Measurements from ENCODE around the gene CROCC2. TPM values are rescaled to one million over a fixed set of nuclear protein-coding genes. Genes with fewer than 3 reads are reported as not detected.

CROCC2 gene
- total and polyA plus RNA-seq, 2 of the 13 experiments (the other 11 are each of a cell fraction or from before 2014, with no cell fraction given): not detected

DNA sequence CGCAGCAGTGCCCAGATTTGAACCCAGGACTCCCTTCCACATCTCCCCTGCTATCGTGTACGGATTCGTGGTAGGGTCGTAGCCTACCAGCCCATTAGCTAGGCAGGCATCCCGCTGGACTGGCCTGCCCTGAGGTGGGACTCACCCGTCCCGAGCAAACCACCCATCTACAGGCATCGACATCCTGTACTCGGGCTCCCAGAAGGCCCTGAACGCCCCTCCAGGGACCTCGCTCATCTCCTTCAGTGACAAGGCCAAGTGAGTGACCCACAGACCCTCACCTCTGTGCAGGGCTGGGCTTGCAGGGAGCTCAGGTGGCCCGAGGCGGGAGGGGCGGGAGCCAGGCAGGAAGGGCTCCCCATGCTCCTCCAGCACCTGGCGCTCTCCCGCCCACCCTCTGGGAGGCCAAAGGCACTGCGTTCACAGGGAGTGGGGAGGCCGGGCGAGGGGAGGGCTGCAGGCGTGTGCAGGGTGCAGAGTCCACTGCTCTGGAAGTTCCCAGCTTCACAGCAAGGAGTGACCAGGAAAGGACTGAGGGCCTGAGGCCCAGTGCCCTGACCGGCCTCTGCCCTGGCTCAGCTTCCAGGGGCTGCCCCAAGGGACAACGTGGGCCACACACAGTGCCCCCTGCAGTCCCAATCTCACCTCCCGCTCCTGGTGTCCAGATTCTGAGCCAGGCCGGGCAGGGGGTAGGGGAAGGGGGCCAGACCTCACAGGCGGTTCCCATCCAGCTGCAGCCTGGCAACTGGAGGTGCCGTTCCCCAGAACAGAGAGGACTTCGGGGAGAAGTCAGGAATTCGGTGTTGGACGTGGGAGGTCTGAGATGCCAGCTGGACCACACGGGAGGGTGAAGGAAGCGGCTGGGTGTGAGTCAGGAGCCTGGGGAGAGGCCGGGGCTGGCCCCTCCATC is 32.1 kb upstream of the CROCC2 start (continued):
- TF ChIP-seq MLLT10 (CRISPR knock-in tag; IDR thresholded peaks at IDR 0.05) (no peak), ZNF253 (CRISPR knock-in tag; IDR thresholded peaks at IDR 0.05; ENCODE audit: borderline replicate concordance) (no peak), ZSCAN21 (CRISPR knock-in tag; IDR thresholded peaks at IDR 0.05; ENCODE audit: borderline replicate concordance) (peak; percentile 99), ZNF350 (CRISPR knock-in tag; IDR thresholded peaks at IDR 0.05; ENCODE audit: borderline replicate concordance, low read depth) (peak; percentile 98), REXO4 (CRISPR knock-in tag; IDR thresholded peaks at IDR 0.05; ENCODE audit: borderline replicate concordance) (no peak), PCBP2 (optimal IDR thresholded peaks at IDR 0.05; ENCODE audit: low read depth, low read length, poor library complexity, severe bottlenecking) (no peak), KDM5B (CRISPR knock-in tag; IDR thresholded peaks at IDR 0.05; ENCODE audit: borderline replicate concordance) (peak; percentile 90), PAF1 (CRISPR knock-in tag; IDR thresholded peaks at IDR 0.05) (no peak), MYC (CRISPR knock-in tag; IDR thresholded peaks at IDR 0.05; ENCODE audit: borderline replicate concordance) (peak; percentile 95; the same call in 1 of the 2 replicates), ZMYM2 (CRISPR knock-in tag; IDR thresholded peaks at IDR 0.05) (no peak; the same call in 1 of the 2 replicates), ZNF569 (CRISPR knock-in tag; IDR thresholded peaks at IDR 0.05; ENCODE audit: borderline replicate concordance) (peak; percentile 80; the same call in 1 of the 2 replicates), ZNF816 (CRISPR knock-in tag; IDR thresholded peaks at IDR 0.05; ENCODE audit: borderline replicate concordance) (no peak), ZNF629 (CRISPR knock-in tag; conservative IDR thresholded peaks at IDR 0.05) (peak; percentile 69), GATAD2A (CRISPR knock-in tag; IDR thresholded peaks at IDR 0.05) (peak; percentile 98), ZIK1 (CRISPR knock-in tag; IDR thresholded peaks at IDR 0.05; ENCODE audit: borderline replicate concordance, low read depth) (peak; percentile 100), MXD4 (CRISPR knock-in tag; IDR thresholded peaks at IDR 0.05) (peak; percentile 88), ZBTB7A (CRISPR knock-in tag; IDR thresholded peaks at IDR 0.05) (peak; percentile 97), JARID2 (CRISPR knock-in tag; IDR thresholded peaks at IDR 0.05; ENCODE audit: insufficient replicate concordance) (no peak), SATB2 (CRISPR knock-in tag; IDR thresholded peaks at IDR 0.05) (no peak), NBN (conservative IDR thresholded peaks at IDR 0.05) (no peak), ZFYVE20 (CRISPR knock-in tag; IDR thresholded peaks at IDR 0.05; ENCODE audit: borderline replicate concordance, low read depth) (peak; percentile 56; the same call in 1 of the 2 replicates), CCAR2 (optimal IDR thresholded peaks at IDR 0.05; ENCODE audit: low read depth, low read length) (no peak), MED1 (CRISPR knock-in tag; IDR thresholded peaks at IDR 0.05) (peak; percentile 98)
- TF ChIP-seq, protein P1, sequence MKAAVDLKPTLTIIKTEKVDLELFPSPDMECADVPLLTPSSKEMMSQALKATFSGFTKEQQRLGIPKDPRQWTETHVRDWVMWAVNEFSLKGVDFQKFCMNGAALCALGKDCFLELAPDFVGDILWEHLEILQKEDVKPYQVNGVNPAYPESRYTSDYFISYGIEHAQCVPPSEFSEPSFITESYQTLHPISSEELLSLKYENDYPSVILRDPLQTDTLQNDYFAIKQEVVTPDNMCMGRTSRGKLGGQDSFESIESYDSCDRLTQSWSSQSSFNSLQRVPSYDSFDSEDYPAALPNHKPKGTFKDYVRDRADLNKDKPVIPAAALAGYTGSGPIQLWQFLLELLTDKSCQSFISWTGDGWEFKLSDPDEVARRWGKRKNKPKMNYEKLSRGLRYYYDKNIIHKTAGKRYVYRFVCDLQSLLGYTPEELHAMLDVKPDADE (CRISPR knock-in tag; IDR thresholded peaks at IDR 0.05): no peak
- TF ChIP-seq, protein P2, sequence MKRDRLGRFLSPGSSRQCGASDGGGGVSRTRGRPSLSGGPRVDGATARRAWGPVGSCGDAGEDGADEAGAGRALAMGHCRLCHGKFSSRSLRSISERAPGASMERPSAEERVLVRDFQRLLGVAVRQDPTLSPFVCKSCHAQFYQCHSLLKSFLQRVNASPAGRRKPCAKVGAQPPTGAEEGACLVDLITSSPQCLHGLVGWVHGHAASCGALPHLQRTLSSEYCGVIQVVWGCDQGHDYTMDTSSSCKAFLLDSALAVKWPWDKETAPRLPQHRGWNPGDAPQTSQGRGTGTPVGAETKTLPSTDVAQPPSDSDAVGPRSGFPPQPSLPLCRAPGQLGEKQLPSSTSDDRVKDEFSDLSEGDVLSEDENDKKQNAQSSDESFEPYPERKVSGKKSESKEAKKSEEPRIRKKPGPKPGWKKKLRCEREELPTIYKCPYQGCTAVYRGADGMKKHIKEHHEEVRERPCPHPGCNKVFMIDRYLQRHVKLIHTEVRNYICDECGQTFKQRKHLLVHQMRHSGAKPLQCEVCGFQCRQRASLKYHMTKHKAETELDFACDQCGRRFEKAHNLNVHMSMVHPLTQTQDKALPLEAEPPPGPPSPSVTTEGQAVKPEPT (CRISPR knock-in tag; IDR thresholded peaks at IDR 0.05; ENCODE audit: low read depth): peak; percentile 90; the same call in 1 of the 2 replicates
- TF ChIP-seq, protein P3, sequence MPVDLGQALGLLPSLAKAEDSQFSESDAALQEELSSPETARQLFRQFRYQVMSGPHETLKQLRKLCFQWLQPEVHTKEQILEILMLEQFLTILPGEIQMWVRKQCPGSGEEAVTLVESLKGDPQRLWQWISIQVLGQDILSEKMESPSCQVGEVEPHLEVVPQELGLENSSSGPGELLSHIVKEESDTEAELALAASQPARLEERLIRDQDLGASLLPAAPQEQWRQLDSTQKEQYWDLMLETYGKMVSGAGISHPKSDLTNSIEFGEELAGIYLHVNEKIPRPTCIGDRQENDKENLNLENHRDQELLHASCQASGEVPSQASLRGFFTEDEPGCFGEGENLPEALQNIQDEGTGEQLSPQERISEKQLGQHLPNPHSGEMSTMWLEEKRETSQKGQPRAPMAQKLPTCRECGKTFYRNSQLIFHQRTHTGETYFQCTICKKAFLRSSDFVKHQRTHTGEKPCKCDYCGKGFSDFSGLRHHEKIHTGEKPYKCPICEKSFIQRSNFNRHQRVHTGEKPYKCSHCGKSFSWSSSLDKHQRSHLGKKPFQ (CRISPR knock-in tag; IDR thresholded peaks at IDR 0.05; ENCODE audit: insufficient replicate concordance): no peak

Measured in HepG2 (cell line).